Effector memory CD4-positive, alpha-beta T cell (primary cell): ENCODE measurements around the gene C6orf120.
A peak's percentile ranks its signal among the peaks of the same experiment; 100 is the strongest.

Experiments
- DNase-seq, 3 donors: peaks; one replicate each; pipeline ENCODE4 v3.0.0-alpha.2; 2020
- H3K27ac ChIP-seq: 2 replicates; pipeline ENCODE4 v1.7.0; 2013; ENCODE audit warnings: mild to moderate bottlenecking, low read length, moderate library complexity; ENCODE audit not compliant: insufficient read depth, poor library complexity, severe bottlenecking
- H3K27me3 ChIP-seq: replicated peaks from 2 replicates; pipeline ENCODE4 v1.7.0; 2013; ENCODE audit warnings: mild to moderate bottlenecking, low read length; ENCODE audit not compliant: insufficient read depth, control insufficient read depth, poor library complexity, severe bottlenecking
- H3K36me3 ChIP-seq: 2 replicates; pipeline ENCODE4 v1.7.0; 2013; ENCODE audit warnings: mild to moderate bottlenecking, low read length, moderate library complexity; ENCODE audit not compliant: control insufficient read depth, insufficient read depth
- H3K4me1 ChIP-seq: 2 replicates; pipeline ENCODE4 v1.7.0; 2013; ENCODE audit warnings: low read length, mild to moderate bottlenecking; ENCODE audit not compliant: control insufficient read depth, insufficient read depth, poor library complexity, severe bottlenecking
- H3K4me3 ChIP-seq: 2 replicates; pipeline ENCODE4 v1.7.0; 2013; ENCODE audit warnings: low read length, low read depth, mild to moderate bottlenecking; ENCODE audit not compliant: insufficient read depth, poor library complexity, severe bottlenecking
- H3K9me3 ChIP-seq: 2 replicates; pipeline ENCODE4 v1.7.0; 2013; ENCODE audit warnings: mild to moderate bottlenecking, low read length, moderate library complexity; ENCODE audit not compliant: control insufficient read depth
- total RNA-seq, 3 donors: gene quantifications; one replicate each; lab custom pipeline; 2026; lab: John Stamatoyannopoulos, UW

Gene C6orf120
- 42.1 to 49.5 (median 46.9) reads per million in 3 donors for total RNA-seq

DNA sequence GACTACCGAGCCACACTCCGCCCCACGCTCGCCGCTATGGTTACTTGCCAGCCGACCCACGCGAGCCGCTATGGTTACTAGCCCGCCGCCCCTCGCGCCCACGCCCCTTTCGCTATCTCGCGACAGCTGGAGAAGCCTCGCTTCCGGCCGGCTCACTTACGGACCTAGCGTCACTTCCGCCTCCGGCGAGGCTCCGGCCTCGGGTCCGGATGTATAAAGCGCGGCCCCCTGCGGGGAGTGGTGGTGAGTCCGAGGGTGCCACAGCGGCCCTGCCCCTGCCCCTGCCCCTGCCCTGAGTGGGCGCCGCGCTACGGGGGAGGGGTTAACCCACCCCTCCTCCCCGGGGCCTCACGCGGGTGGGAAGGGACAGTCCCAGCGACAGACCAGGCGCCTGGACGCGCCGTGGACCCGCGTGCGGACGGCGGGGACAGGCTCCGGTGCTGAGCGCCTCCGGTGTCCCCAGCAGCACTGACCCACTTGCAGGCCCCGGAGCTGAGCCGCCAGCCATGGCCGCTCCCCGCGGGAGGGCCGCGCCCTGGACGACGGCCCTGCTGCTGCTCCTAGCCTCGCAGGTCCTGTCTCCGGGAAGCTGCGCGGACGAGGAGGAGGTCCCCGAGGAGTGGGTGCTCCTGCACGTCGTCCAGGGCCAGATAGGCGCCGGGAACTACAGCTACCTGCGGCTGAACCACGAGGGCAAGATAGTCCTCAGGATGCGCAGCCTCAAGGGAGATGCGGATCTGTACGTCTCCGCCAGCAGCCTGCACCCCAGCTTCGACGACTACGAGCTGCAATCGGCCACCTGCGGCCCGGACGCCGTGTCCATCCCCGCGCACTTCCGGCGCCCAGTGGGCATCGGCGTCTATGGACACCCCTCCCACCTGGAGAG lies at the start of gene C6orf120, which contains the start of gene WDR27:
TSS of gene C6orf120 (plus strand) at position 173 of the 886 bp plus-strand sequence. CDS start at position 507, 334 bp downstream.
TSS of gene WDR27 (minus strand) at position 76 of the 886 bp plus-strand sequence. CDS start 13,024 bp downstream, outside the sequence.
- DNase-seq: peak; percentile 94 to 95 (median 94)
- Histone ChIP-seq H3K27me3 (no peaks in the 10 kb centered on the region), H3K4me1 (peaks cover 33% of the 10 kb centered on the region), H3K9me3 (no peaks in the 10 kb centered on the region), H3K36me3 (peaks cover 9% of the 10 kb centered on the region), H3K4me3 (peak within 1 kb of the TSS; percentile 86), H3K27ac (peak within 1 kb of the TSS; percentile 94)

DNA sequence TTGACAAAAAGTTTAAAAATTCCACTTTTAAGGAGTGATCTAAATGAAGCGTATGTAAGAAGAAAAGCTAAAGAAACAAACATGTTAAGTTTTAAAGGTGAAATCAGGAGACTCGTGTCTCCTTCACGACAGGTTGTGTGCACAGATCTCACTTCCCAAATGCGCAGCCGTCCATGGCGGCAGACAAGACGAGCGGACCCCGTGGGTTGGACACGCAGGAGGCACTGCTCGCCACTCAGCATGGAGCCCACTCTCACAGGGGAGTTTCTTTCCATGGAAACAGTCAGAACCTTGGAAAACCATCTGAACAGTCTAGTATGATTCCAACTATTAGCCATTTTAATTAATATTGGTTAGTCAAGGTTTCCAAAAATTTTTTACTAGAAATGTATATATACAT lies 49.0 kb upstream of the C6orf120 start:
- H3K36me3 ChIP-seq: no peaks in the 10 kb centered on the region
- no peak overlapping the region for H3K4me3 ChIP-seq
- no peaks in the 10 kb centered on the region for H3K27me3 ChIP-seq
- H3K9me3 ChIP-seq: no peaks in the 10 kb centered on the region
- no peak overlapping the region for H3K27ac ChIP-seq
- H3K4me1 ChIP-seq: no peaks in the 10 kb centered on the region
- no peak for DNase-seq

DNA sequence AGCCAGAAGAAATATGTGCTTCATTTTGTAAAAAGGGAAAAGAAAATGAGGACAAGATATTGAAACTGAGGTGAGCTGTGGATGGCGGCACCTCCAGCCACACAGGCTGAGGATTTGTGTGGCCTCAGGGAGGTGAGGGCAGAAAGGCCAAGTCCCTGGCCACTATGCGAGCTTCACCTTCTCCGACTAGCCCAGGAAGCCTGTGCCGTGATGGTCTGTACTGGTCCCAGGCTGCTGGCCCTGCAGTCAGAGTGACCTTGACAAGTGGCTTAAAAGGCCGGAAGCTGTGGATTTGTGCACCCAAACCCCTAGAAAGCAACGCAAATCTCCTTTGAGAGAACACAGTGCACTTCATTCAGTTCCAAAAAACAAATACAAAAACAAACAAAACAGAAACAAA lies 48.2 kb upstream of the C6orf120 start:
- no peaks in the 10 kb centered on the region for H3K4me1 ChIP-seq
- H3K27ac ChIP-seq: no peak overlapping the region
- no peak overlapping the region for H3K4me3 ChIP-seq
- DNase-seq: no peak
- no peaks in the 10 kb centered on the region for H3K9me3 ChIP-seq
- no peaks in the 10 kb centered on the region for H3K36me3 ChIP-seq
- no peaks in the 10 kb centered on the region for H3K27me3 ChIP-seq

DNA sequence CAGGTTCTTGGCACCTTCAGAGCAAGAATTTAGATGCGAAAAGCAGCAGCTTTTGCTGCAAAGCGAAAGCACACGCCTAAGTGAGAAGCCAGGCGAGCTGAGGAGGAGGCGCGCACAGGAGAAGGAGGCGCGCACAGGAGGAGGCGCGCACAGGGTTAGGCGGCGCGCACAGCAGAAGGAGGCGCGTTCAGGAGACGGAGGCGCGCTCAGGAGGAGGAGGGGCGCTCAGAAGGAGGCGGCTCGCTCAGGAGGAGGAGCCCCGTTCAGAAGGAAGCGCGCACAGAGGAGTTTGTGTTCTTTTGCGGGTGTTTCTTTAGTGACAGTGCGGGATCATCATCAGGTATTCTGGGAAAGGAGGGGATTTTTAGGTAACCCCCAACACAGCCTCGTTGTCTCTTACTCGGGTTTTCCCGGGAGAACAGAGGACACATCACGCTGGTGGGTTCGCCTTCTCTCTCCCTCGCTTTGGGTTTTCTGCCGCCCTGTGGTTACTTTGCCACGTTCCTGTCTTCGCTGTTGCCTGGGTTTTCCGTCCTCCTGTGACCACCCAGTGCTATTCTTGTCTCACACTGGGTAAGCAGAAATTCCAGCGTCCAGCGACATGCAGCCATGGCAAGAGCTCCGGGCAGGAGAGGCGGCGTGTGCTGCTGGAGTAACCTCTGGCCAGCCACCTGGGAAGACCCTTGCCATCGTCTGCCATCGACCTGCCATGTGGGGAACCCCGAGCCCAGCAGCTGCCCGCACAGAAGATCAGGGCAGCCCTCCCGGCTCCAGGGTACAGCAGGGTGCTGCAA lies 47.1 kb upstream of the C6orf120 start:
- peak overlapping the region; percentile 55 for H3K4me3 ChIP-seq
- no peaks in the 10 kb centered on the region for H3K36me3 ChIP-seq
- no peaks in the 10 kb centered on the region for H3K9me3 ChIP-seq
- DNase-seq: peak; percentile 50 to 58 (median 52)
- H3K27me3 ChIP-seq: no peaks in the 10 kb centered on the region
- no peaks in the 10 kb centered on the region for H3K4me1 ChIP-seq
- peak overlapping the region; percentile 49 for H3K27ac ChIP-seq

DNA sequence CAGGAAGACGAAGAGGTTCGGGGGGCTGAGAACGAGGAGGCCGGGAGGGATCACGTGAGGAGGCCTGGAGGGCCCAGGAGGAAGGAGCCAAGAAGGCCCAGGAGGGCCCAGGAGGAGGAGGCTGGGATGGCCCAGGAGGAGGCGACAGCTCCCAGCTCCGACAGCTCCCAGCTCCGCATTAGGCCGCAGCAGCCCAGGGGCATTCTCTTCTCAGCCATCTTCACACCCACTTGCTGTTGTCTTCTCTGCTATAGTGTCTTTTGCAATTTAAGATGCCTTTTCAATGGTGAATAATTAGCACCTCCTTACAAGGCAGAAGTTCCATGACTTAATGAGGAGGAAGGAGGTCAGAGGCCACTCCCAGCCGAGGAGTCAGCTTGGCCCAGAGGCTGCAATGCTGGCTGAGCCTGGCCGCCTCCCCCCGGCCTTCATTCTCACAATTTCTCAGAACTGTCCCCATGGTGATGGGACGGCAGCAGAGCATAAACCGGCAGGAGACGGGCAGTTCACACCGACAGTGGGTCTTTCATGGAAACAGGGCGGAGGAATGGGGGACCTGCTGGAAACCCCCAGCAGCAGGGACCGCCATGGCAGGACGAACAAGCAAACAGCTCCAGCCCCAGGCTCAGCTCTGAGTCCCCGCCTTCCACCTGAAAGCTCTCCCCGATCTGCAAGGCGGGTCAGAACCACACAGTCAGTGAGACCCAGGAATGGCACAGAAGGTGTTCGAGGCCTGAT lies 45.2 kb upstream of the C6orf120 start:
- no peaks in the 10 kb centered on the region for H3K27me3 ChIP-seq
- H3K4me3 ChIP-seq: no peak overlapping the region
- H3K4me1 ChIP-seq: no peaks in the 10 kb centered on the region
- no peaks in the 10 kb centered on the region for H3K36me3 ChIP-seq
- no peak overlapping the region for H3K27ac ChIP-seq
- DNase-seq: no peak
- H3K9me3 ChIP-seq: no peaks in the 10 kb centered on the region

DNA sequence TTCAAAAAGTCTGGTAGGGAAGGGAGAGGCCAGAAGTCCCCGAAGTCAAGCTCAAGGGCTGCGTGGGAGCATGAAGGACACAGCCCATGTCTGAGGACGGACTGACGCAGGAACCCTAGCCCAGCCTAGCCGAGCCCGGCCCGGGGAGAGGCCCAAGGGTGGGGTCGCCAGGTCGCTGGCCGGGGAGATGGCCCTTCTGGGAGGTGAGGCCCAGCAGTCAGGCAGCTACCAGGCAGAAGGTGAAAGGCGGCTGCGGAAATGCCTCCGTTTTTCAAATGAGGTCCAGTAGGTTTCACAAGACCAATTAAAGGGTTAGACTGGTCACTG lies 44.7 kb upstream of the C6orf120 start:
- Histone ChIP-seq H3K27me3 (no peaks in the 10 kb centered on the region), H3K36me3 (no peaks in the 10 kb centered on the region), H3K27ac (no peak overlapping the region), H3K4me3 (no peak overlapping the region), H3K9me3 (no peaks in the 10 kb centered on the region), H3K4me1 (no peaks in the 10 kb centered on the region)
- DNase-seq: no peak

DNA sequence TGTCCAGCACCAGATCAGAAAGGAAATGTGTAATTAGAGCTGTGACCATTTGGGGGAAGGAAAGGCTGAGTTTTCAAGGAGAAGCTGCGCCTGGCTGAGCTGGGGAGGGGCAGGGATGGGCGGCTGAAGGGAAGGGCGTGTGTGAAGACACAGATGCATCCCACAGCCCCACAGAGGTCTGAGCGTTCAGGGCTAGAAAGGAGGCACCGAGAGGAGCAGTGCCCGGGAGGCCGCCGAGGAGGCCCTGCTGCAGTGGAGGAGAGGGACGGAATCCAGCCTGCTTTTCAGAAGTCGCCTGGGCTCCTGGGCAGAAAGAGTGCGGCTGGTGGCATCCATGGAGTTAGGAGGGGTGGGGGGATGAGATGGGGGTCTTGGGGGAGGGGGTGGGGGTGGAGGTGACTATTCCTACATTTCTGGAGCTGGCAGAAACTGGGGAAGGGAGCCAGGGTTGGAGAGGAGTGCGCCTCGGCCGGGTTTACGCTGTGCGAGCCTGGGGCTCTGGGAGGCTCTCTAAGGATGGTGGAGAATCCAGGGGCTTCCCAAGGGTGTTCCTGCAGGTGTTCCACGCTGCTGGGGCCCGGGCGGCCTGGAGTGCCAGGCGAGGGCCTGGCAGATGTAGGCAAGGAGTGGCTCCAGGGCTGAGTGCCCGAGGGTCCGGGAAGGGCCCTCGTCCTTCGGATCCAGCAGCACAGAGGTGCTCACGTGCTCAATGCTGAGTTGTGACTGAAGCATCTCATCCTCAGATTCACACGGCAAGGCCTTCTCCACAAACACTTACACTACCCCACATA lies 41.9 kb upstream of the C6orf120 start:
- DNase-seq: no peak
- Histone ChIP-seq H3K36me3 (no peaks in the 10 kb centered on the region), H3K9me3 (no peaks in the 10 kb centered on the region), H3K27me3 (no peaks in the 10 kb centered on the region), H3K4me1 (no peaks in the 10 kb centered on the region), H3K27ac (no peak overlapping the region), H3K4me3 (no peak overlapping the region)

DNA sequence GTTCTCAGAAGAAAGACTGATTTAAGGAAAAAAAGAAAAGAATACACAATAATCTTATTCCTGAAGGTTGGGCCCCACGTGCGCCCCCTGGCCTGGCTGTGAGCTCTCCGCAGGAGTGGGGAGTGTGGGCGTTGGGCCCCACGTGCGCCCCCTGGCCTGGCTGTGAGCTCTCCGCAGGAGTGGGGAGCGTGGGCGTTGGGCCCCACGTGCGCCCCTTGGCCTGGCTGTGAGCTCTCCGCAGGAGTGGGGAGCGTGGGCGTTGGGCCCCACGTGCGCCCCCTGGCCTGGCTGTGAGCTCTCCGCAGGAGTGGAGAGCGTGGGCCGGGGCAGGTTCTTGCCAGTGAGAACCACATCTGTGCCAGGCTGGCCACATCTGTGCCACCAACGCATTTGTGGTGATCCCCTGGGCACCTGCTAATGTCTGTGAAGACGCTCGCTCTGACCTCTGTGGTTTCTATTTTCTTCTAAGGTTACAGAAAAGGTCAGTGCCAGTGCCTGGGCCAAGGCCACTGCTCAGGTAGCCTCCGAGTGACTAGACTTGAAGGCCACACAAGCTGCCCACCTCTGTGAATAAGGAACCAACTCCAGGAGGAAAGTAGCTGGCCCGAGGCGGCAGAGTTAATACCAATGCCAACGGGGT lies 41.1 kb upstream of the C6orf120 start:
- no peaks in the 10 kb centered on the region for H3K9me3 ChIP-seq
- no peak for DNase-seq
- no peaks in the 10 kb centered on the region for H3K27me3 ChIP-seq
- H3K4me1 ChIP-seq: no peaks in the 10 kb centered on the region
- H3K36me3 ChIP-seq: no peaks in the 10 kb centered on the region
- H3K27ac ChIP-seq: no peak overlapping the region
- H3K4me3 ChIP-seq: no peak overlapping the region

DNA sequence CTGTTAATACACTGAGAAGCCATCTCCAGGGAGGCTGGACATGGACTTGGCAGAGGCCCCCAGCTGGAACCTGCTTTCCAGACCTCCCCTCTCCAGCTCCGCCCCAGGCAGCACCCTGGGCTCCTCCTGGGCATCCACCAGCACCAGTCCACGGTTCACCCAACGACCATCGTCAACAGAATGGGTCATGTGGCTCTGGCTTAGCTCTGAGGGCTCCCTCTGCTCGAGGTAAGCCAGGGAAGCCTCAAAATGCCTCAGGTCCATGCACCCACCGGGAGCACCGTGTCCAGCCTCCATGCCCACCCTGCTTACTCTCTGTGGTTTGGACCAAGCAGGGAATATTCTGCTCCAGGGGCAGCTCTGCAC lies 40.6 kb upstream of the C6orf120 start:
- Histone ChIP-seq H3K36me3 (no peaks in the 10 kb centered on the region), H3K27ac (no peak overlapping the region)

More for the DNA sequence above, 40.6 kb upstream of the C6orf120 start:
- H3K4me3 ChIP-seq: no peak overlapping the region
- H3K27me3 ChIP-seq: no peaks in the 10 kb centered on the region
- no peak for DNase-seq
- H3K4me1 ChIP-seq: no peaks in the 10 kb centered on the region
- H3K9me3 ChIP-seq: no peaks in the 10 kb centered on the region
